ENCODE data around the gene CDH4. TPM values are rescaled to one million over a fixed set of nuclear protein-coding genes. Genes with fewer than 3 reads are reported as not detected.

Gene CDH4
- total and polyA plus RNA-seq, 4 donors = 5.8 to 24.1 (median 17.1) TPM

DNA sequence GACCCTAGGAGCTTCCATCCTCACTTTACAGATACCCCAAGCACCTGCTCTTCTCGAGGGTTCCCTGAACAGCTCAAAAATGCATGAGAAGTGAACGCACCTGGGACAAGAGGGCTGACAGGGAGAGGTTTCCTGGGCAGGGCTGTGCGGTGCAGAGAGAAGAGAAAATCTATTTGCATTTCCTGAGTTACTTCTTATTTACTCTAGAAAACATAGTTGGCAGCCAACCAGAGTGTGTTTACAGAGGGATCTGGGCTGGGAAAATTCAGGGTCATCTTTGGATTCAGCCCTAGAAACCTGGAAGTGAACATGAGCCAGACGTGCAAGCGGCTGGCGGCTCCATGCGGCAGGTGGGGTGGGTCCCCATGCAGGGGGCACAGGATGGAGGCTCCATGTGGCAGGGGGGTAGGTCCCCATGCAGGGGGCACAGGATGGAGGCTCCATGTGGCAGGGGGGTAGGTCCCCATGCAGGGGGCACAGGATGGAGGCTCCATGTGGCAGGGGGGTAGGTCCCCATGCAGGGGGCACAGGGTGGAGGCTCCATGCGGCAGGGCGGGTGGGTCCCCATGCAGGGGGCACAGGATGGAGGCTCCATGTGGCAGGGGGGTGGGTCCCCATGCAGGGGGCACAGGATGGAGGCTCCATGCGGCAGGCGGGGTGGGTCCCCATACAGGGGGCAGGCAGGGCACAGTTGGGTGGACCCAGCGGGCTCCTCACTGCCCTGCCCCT, 471.6 kb downstream of the CDH4 start:
- Histone ChIP-seq H3K4me3 (ENCODE audit: low read depth, low read length) (no peak overlapping the region), H3K27me3 (ENCODE audit: control insufficient read depth, insufficient read depth, low read length) (no peaks in the 10 kb centered on the region), H3K9me3 (ENCODE audit: control insufficient read depth, insufficient read depth, low read length) (no peaks in the 10 kb centered on the region), H3K36me3 (ENCODE audit: control insufficient read depth, insufficient read depth, low read length) (peaks cover 3% of the 10 kb centered on the region), H3K4me1 (ENCODE audit: control insufficient read depth, insufficient read depth, low read length) (peaks cover 20% of the 10 kb centered on the region), H3K27ac (ENCODE audit: low read depth, low read length) (no peak overlapping the region)
- no peak for DNase-seq (ENCODE audit: low read depth in 4 of 6, low spot score in 6 of 6)
- WGBS (ENCODE audit: insufficient coverage) = 79% methylated on average over 10 of the region's 12 CpGs

DNA sequence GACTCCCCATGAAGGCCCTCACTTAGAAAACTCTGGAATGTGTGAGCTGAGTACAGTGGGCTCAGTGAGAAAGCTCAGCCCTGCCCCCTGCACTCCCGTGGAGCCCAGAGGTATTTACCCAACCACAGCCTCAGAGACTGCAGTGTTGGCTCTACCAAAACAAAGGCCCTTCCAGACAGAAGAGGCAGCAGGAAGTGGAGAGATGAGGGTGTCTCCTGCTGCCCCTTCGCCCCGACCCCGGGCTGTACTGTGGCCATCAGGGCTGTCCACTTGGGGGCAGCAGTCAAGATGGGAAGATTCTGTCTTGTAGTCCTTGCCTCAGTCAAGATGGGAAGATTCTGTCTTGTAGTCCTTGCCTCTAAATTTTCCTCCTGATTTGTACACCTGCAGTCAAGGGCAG, 472.3 kb downstream of the CDH4 start:
- DNase-seq (ENCODE audit: low read depth in 4 of 6, low spot score in 6 of 6) = no peak
- WGBS (ENCODE audit: insufficient coverage) = 17% methylated on average over 3 of the region's 4 CpGs
- no peaks in the 10 kb centered on the region for H3K27me3 ChIP-seq (ENCODE audit: control insufficient read depth, insufficient read depth, low read length)

DNA sequence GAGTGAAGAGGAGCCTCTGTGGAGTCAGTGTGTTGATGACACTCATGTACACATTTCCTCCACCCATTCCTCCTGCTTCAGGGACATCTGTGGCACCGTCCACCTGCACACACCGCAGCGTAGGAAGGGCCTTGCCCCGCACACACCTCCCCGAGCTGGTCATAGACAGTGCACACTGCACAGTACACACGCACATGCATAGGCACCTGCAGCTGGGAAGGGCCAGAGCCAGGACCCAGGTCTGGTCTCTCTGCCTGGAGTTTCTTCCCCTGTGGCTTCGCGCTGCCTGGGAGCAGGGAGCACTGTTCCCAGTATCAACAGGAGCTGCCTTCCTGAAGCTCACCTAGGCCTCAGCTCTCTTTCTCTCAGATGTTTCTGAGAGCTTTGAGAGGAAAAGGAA, 473.1 kb downstream of the CDH4 start:
- no peak overlapping the region for H3K27ac ChIP-seq (ENCODE audit: low read depth, low read length)
- H3K27me3 ChIP-seq (ENCODE audit: control insufficient read depth, insufficient read depth, low read length) = no peaks in the 10 kb centered on the region
- H3K36me3 ChIP-seq (ENCODE audit: control insufficient read depth, insufficient read depth, low read length) = peaks cover 3% of the 10 kb centered on the region
- peaks cover 19% of the 10 kb centered on the region for H3K4me1 ChIP-seq (ENCODE audit: control insufficient read depth, insufficient read depth, low read length)
- 96% methylated on average over 6 of the region's 8 CpGs for WGBS (ENCODE audit: insufficient coverage)
- DNase-seq (ENCODE audit: low read depth in 4 of 6, low spot score in 6 of 6) = no peak
- no peak overlapping the region for H3K4me3 ChIP-seq (ENCODE audit: low read depth, low read length)
- H3K9me3 ChIP-seq (ENCODE audit: control insufficient read depth, insufficient read depth, low read length) = no peaks in the 10 kb centered on the region

More for the DNA sequence above, 472.3 kb downstream of the CDH4 start:
- Histone ChIP-seq H3K4me3 (ENCODE audit: low read depth, low read length) (no peak overlapping the region), H3K27ac (ENCODE audit: low read depth, low read length) (no peak overlapping the region), H3K36me3 (ENCODE audit: control insufficient read depth, insufficient read depth, low read length) (peaks cover 3% of the 10 kb centered on the region), H3K9me3 (ENCODE audit: control insufficient read depth, insufficient read depth, low read length) (no peaks in the 10 kb centered on the region), H3K4me1 (ENCODE audit: control insufficient read depth, insufficient read depth, low read length) (peaks cover 22% of the 10 kb centered on the region)

- no peaks in the 10 kb centered on the region for H3K9me3 ChIP-seq (ENCODE audit: control insufficient read depth, insufficient read depth, low read length)
- H3K27ac ChIP-seq (ENCODE audit: low read depth, low read length) = no peak overlapping the region
- H3K4me3 ChIP-seq (ENCODE audit: low read depth, low read length) = no peak overlapping the region
- H3K36me3 ChIP-seq (ENCODE audit: control insufficient read depth, insufficient read depth, low read length) = peaks cover 6% of the 10 kb centered on the region
- no peak for DNase-seq (ENCODE audit: low read depth in 4 of 6, low spot score in 6 of 6)
- 94% methylated on average over 5 of the region's 8 CpGs for WGBS (ENCODE audit: insufficient coverage)
- H3K4me1 ChIP-seq (ENCODE audit: control insufficient read depth, insufficient read depth, low read length) = peaks cover 16% of the 10 kb centered on the region
- no peaks in the 10 kb centered on the region for H3K27me3 ChIP-seq (ENCODE audit: control insufficient read depth, insufficient read depth, low read length)
Measured at GRCh38 chr20:61725966-61726365, 473.9 kb downstream of the CDH4 start.

- Histone ChIP-seq H3K27me3 (ENCODE audit: control insufficient read depth, insufficient read depth, low read length) (no peaks in the 10 kb centered on the region), H3K27ac (ENCODE audit: low read depth, low read length) (no peak overlapping the region), H3K36me3 (ENCODE audit: control insufficient read depth, insufficient read depth, low read length) (peaks cover 6% of the 10 kb centered on the region), H3K4me3 (ENCODE audit: low read depth, low read length) (no peak overlapping the region), H3K4me1 (ENCODE audit: control insufficient read depth, insufficient read depth, low read length) (peaks cover 16% of the 10 kb centered on the region), H3K9me3 (ENCODE audit: control insufficient read depth, insufficient read depth, low read length) (no peaks in the 10 kb centered on the region)
- WGBS (ENCODE audit: insufficient coverage) = 99% methylated on average over 5 of the region's 5 CpGs
- DNase-seq (ENCODE audit: low read depth in 4 of 6, low spot score in 6 of 6) = no peak
Measured at GRCh38 chr20:61726979-61727378, 474.9 kb downstream of the CDH4 start.

DNA sequence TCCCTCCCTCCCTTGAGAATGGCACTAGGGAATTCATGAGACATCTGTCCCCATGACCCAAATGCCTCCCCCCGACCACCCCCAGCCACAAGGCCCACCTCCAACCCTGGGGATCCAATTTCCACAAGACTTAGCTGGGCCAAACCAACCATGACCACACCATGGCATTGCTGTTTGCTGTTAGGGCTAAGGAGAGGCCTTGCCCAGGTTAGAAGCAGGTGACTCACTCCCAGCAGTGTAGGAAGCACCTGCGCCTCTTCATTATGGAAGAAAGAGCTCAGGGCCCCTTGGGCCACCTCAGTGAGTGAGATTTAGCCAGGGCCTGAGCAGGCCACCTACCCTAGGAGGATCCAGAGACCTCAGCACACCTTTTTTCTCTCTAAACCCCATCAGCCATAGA, 475.7 kb downstream of the CDH4 start:
- no peak for DNase-seq (ENCODE audit: low read depth in 4 of 6, low spot score in 6 of 6)
- Histone ChIP-seq H3K27ac (ENCODE audit: low read depth, low read length) (no peak overlapping the region), H3K4me1 (ENCODE audit: control insufficient read depth, insufficient read depth, low read length) (peaks cover 16% of the 10 kb centered on the region), H3K27me3 (ENCODE audit: control insufficient read depth, insufficient read depth, low read length) (no peaks in the 10 kb centered on the region), H3K4me3 (ENCODE audit: low read depth, low read length) (no peak overlapping the region), H3K9me3 (ENCODE audit: control insufficient read depth, insufficient read depth, low read length) (no peaks in the 10 kb centered on the region), H3K36me3 (ENCODE audit: control insufficient read depth, insufficient read depth, low read length) (peaks cover 8% of the 10 kb centered on the region)
- WGBS (ENCODE audit: insufficient coverage) = 100% methylated on average over 1 of the region's 2 CpGs

- Histone ChIP-seq H3K4me1 (ENCODE audit: control insufficient read depth, insufficient read depth, low read length) (peaks cover 16% of the 10 kb centered on the region), H3K4me3 (ENCODE audit: low read depth, low read length) (no peak overlapping the region), H3K27ac (ENCODE audit: low read depth, low read length) (no peak overlapping the region), H3K9me3 (ENCODE audit: control insufficient read depth, insufficient read depth, low read length) (no peaks in the 10 kb centered on the region), H3K27me3 (ENCODE audit: control insufficient read depth, insufficient read depth, low read length) (no peaks in the 10 kb centered on the region), H3K36me3 (ENCODE audit: control insufficient read depth, insufficient read depth, low read length) (peaks cover 6% of the 10 kb centered on the region)
- WGBS (ENCODE audit: insufficient coverage) = 80% methylated on average over 4 of the region's 6 CpGs
- no peak for DNase-seq (ENCODE audit: low read depth in 4 of 6, low spot score in 6 of 6)
Measured at GRCh38 chr20:61728326-61728725, 476.3 kb downstream of the CDH4 start.

DNA sequence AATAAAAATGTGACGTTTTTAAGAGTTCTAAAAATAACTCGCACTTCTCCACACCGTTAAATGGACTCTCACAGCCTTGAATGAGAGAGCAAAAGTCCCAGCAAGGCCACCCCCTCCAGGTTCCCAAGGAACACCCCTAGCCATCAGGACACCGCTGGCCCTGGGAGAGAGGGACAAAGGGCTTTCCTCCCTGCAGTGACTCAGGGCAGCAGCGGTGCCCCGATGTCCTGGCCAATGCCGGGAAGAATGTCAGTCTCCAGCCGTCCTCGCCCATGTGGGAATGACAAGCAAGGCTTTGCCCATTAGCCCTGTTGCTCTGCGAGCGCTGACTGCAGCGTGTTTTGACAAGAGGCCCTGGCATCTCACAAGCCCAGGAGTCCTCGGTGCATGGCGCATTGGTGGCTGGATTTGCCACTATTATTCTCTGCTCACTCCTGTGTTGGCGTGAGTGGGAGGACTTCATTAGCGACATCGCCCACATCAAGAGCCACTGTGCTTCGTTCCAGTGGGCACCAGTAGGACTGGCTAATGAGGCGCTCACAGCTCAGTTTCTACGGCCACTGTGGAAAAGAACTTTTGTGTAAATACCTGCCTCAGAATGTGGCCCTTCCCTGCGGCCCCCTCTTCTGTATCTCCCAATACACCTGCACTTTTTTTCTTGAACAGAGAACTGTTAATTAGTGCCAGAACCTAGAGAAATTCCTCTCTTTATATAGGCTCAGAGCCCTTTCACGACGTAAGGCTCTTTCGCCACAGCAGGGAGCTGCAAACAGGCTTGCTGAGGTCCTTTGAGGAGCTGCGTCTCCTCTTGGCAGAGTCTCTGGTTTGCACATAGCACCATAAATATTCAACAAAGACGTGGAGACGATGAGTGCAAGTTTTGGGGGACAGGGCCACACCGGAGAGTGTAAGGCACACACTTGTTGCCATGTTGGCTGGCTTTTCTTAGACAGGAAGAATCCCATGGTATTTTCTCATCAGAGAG, 477.0 kb downstream of the CDH4 start:
- Histone ChIP-seq H3K27ac (ENCODE audit: low read depth, low read length) (no peak overlapping the region), H3K4me3 (ENCODE audit: low read depth, low read length) (no peak overlapping the region), H3K36me3 (ENCODE audit: control insufficient read depth, insufficient read depth, low read length) (peaks cover 6% of the 10 kb centered on the region), H3K27me3 (ENCODE audit: control insufficient read depth, insufficient read depth, low read length) (no peaks in the 10 kb centered on the region), H3K9me3 (ENCODE audit: control insufficient read depth, insufficient read depth, low read length) (no peaks in the 10 kb centered on the region), H3K4me1 (ENCODE audit: control insufficient read depth, insufficient read depth, low read length) (peaks cover 21% of the 10 kb centered on the region)
- WGBS (ENCODE audit: insufficient coverage) = 57% methylated on average over 23 of the region's 28 CpGs
- peak in 2 of 6 donors; percentile 29 to 51 for DNase-seq (ENCODE audit: low read depth in 4 of 6, low spot score in 6 of 6)

DNA sequence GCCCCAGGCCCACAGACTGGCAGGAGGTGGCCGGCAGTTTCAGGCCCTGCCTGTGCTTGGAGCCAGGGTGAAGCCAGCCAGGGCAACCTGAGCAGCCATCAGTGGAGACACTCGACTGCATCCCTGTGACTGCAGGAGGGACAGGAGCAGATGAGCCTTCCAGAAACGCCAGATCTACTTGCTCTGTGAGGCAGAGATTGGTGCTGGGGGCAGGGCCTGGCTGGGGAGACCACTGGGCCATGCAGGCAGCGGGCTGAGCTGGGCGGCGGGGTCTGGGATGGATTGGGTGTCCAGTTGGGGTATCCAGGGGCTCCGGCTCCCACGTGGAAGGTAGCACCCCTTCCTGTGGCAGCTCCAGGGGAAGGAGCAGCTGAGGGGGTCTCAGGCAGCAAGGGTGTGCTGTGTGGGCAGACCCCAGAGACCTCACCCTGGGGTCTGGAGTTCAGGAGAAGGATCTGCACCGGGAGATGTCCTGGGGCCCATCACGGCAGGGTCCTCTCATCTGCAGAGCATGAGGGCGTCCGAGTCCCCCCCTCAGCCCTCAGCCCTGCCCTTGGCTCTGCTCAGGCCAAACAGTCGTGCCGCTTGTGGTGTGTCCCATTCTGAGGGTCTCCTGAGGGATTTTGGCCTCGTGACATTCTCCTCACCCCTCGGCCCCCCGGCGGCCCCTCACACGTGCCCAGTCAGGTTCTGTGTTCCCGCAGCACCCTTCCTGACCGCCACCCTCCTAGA, 478.7 kb downstream of the CDH4 start:
- Histone ChIP-seq H3K27ac (ENCODE audit: low read depth, low read length) (no peak overlapping the region), H3K4me1 (ENCODE audit: control insufficient read depth, insufficient read depth, low read length) (peaks cover 23% of the 10 kb centered on the region), H3K4me3 (ENCODE audit: low read depth, low read length) (no peak overlapping the region), H3K27me3 (ENCODE audit: control insufficient read depth, insufficient read depth, low read length) (no peaks in the 10 kb centered on the region), H3K36me3 (ENCODE audit: control insufficient read depth, insufficient read depth, low read length) (peaks cover 8% of the 10 kb centered on the region), H3K9me3 (ENCODE audit: control insufficient read depth, insufficient read depth, low read length) (no peaks in the 10 kb centered on the region)
- DNase-seq (ENCODE audit: low read depth in 4 of 6, low spot score in 6 of 6) = no peak
- 88% methylated on average over 21 of the region's 21 CpGs for WGBS (ENCODE audit: insufficient coverage)
